Measurements from ENCODE around the gene OR2G3.

Gene OR2G3

DNA sequence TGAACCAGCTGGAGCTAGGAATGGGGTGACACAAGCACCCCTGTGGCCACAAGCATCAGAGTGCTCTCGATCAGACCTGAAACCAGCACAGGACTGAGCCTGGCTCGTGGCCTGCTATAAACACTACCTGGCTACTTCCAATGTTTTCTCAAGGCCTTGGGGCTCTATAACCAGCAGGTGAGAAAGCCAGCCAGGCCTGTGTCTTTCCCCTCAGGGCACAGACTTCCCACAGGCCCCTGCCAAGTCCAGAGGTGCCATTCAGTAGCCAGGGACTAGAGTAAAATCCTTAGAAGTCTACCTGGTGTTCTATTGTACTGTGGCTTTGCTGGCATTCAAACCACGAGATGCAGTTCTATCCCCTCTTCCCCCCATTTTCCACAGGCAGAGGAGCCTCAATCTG, 22.6 kb downstream of the OR2G3 start:
- DNase-seq (ENCODE audit: low read depth, low spot score): no peak
- Histone ChIP-seq H3K9me3 (ENCODE audit: control insufficient read depth, insufficient read depth, low read length) (no peaks in the 10 kb centered on the region), H3K27ac (ENCODE audit: low read length) (no peak overlapping the region), H3K27me3 (ENCODE audit: control insufficient read depth, insufficient read depth, low read length) (no peaks in the 10 kb centered on the region), H3K4me1 (ENCODE audit: control insufficient read depth, insufficient read depth, low read length) (no peaks in the 10 kb centered on the region), H3K36me3 (ENCODE audit: control insufficient read depth, insufficient read depth, low read length) (no peaks in the 10 kb centered on the region), H3K4me3 (ENCODE audit: low read length) (no peak overlapping the region)
- no CpG with 5 or more reads among the region's 3 CpGs for WGBS (ENCODE audit: insufficient coverage, insufficient read length)

GRCh38 chr1:247638011-247638410, 32.6 kb downstream of the OR2G3 start:
- H3K9me3 ChIP-seq (ENCODE audit: control insufficient read depth, insufficient read depth, low read length): no peaks in the 10 kb centered on the region
- no peak for DNase-seq (ENCODE audit: low read depth, low spot score)
- H3K27me3 ChIP-seq (ENCODE audit: control insufficient read depth, insufficient read depth, low read length): no peaks in the 10 kb centered on the region
- no peaks in the 10 kb centered on the region for H3K4me1 ChIP-seq (ENCODE audit: control insufficient read depth, insufficient read depth, low read length)
- no peak overlapping the region for H3K27ac ChIP-seq (ENCODE audit: low read length)
- H3K36me3 ChIP-seq (ENCODE audit: control insufficient read depth, insufficient read depth, low read length): no peaks in the 10 kb centered on the region
- WGBS (ENCODE audit: insufficient coverage, insufficient read length): no CpG with 5 or more reads among the region's 4 CpGs
- H3K4me3 ChIP-seq (ENCODE audit: low read length): no peak overlapping the region

- Histone ChIP-seq H3K9me3 (ENCODE audit: control insufficient read depth, insufficient read depth, low read length) (no peaks in the 10 kb centered on the region), H3K4me3 (ENCODE audit: low read length) (no peak overlapping the region), H3K4me1 (ENCODE audit: control insufficient read depth, insufficient read depth, low read length) (no peaks in the 10 kb centered on the region), H3K27me3 (ENCODE audit: control insufficient read depth, insufficient read depth, low read length) (no peaks in the 10 kb centered on the region), H3K27ac (ENCODE audit: low read length) (no peak overlapping the region), H3K36me3 (ENCODE audit: control insufficient read depth, insufficient read depth, low read length) (no peaks in the 10 kb centered on the region)
- DNase-seq (ENCODE audit: low read depth, low spot score): no peak
- WGBS (ENCODE audit: insufficient coverage, insufficient read length): no CpG with 5 or more reads among the region's 6 CpGs
These were observed 33.4 kb downstream of the OR2G3 start for GRCh38 chr1:247638781-247639180.

- Histone ChIP-seq H3K4me1 (ENCODE audit: control insufficient read depth, insufficient read depth, low read length) (no peaks in the 10 kb centered on the region), H3K27me3 (ENCODE audit: control insufficient read depth, insufficient read depth, low read length) (no peaks in the 10 kb centered on the region), H3K27ac (ENCODE audit: low read length) (no peak overlapping the region), H3K9me3 (ENCODE audit: control insufficient read depth, insufficient read depth, low read length) (no peaks in the 10 kb centered on the region), H3K4me3 (ENCODE audit: low read length) (no peak overlapping the region; the same call in 1 of the 2 replicates), H3K36me3 (ENCODE audit: control insufficient read depth, insufficient read depth, low read length) (no peaks in the 10 kb centered on the region)
- no peak for DNase-seq (ENCODE audit: low read depth, low spot score)
- WGBS (ENCODE audit: insufficient coverage, insufficient read length): no CpG with 5 or more reads among the region's 55 CpGs
These were observed 34.1 kb downstream of the OR2G3 start for GRCh38 chr1:247639381-247639981.

- no peaks in the 10 kb centered on the region; the same call in 1 of the 2 replicates for H3K4me1 ChIP-seq (ENCODE audit: control insufficient read depth, insufficient read depth, low read length)
- no peaks in the 10 kb centered on the region for H3K27me3 ChIP-seq (ENCODE audit: control insufficient read depth, insufficient read depth, low read length)
- no peak overlapping the region for H3K27ac ChIP-seq (ENCODE audit: low read length)
- H3K9me3 ChIP-seq (ENCODE audit: control insufficient read depth, insufficient read depth, low read length): no peaks in the 10 kb centered on the region
- H3K36me3 ChIP-seq (ENCODE audit: control insufficient read depth, insufficient read depth, low read length): no peaks in the 10 kb centered on the region
- DNase-seq (ENCODE audit: low read depth, low spot score): no peak
- WGBS (ENCODE audit: insufficient coverage, insufficient read length): no CpG with 5 or more reads among the region's 5 CpGs
- H3K4me3 ChIP-seq (ENCODE audit: low read length): no peak overlapping the region
These were observed 37.4 kb downstream of the OR2G3 start for GRCh38 chr1:247642742-247643141.

GRCh38 chr1:247646867-247647266, 41.5 kb downstream of the OR2G3 start:
- no CpG with 5 or more reads among the region's 4 CpGs for WGBS (ENCODE audit: insufficient coverage, insufficient read length)
- Histone ChIP-seq H3K36me3 (ENCODE audit: control insufficient read depth, insufficient read depth, low read length) (no peaks in the 10 kb centered on the region), H3K9me3 (ENCODE audit: control insufficient read depth, insufficient read depth, low read length) (no peaks in the 10 kb centered on the region), H3K27ac (ENCODE audit: low read length) (no peak overlapping the region), H3K4me1 (ENCODE audit: control insufficient read depth, insufficient read depth, low read length) (no peaks in the 10 kb centered on the region; the same call in 1 of the 2 replicates), H3K4me3 (ENCODE audit: low read length) (no peak overlapping the region), H3K27me3 (ENCODE audit: control insufficient read depth, insufficient read depth, low read length) (no peaks in the 10 kb centered on the region)
- DNase-seq (ENCODE audit: low read depth, low spot score): no peak

- H3K4me3 ChIP-seq (ENCODE audit: low read length): no peak overlapping the region
- no peak overlapping the region for H3K27ac ChIP-seq (ENCODE audit: low read length)
- H3K36me3 ChIP-seq (ENCODE audit: control insufficient read depth, insufficient read depth, low read length): no peaks in the 10 kb centered on the region
- H3K9me3 ChIP-seq (ENCODE audit: control insufficient read depth, insufficient read depth, low read length): no peaks in the 10 kb centered on the region
- no peaks in the 10 kb centered on the region; the same call in 1 of the 2 replicates for H3K4me1 ChIP-seq (ENCODE audit: control insufficient read depth, insufficient read depth, low read length)
- no CpG with 5 or more reads among the region's 2 CpGs for WGBS (ENCODE audit: insufficient coverage, insufficient read length)
- no peaks in the 10 kb centered on the region for H3K27me3 ChIP-seq (ENCODE audit: control insufficient read depth, insufficient read depth, low read length)
- peak; percentile 47 for DNase-seq (ENCODE audit: low read depth, low spot score)
These were observed 42.5 kb downstream of the OR2G3 start for GRCh38 chr1:247647864-247648263.

DNA sequence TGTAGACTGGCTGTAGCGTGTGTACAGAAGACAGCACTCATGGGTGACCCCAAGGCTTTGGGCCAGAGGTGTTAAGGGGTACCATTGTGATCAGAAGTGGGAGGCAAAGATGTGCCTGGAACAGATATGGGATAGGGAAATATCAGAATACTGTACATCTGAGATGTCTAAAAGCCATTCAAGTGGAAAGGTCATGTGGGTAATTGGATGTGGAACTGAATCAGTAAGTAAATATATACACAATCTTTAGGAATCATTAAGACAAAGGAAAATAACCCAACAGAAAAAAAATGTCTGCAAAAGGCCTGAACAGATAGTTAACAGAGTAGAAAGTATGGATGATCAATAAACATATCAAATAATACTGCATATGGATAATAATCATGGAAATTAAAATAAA, 47.7 kb downstream of the OR2G3 start:
- WGBS (ENCODE audit: insufficient coverage, insufficient read length): no CpG with 5 or more reads among the region's 1 CpG
- Histone ChIP-seq H3K4me1 (ENCODE audit: control insufficient read depth, insufficient read depth, low read length) (no peaks in the 10 kb centered on the region), H3K9me3 (ENCODE audit: control insufficient read depth, insufficient read depth, low read length) (no peaks in the 10 kb centered on the region), H3K36me3 (ENCODE audit: control insufficient read depth, insufficient read depth, low read length) (no peaks in the 10 kb centered on the region), H3K27me3 (ENCODE audit: control insufficient read depth, insufficient read depth, low read length) (no peaks in the 10 kb centered on the region), H3K27ac (ENCODE audit: low read length) (no peak overlapping the region), H3K4me3 (ENCODE audit: low read length) (no peak overlapping the region)
- DNase-seq (ENCODE audit: low read depth, low spot score): no peak

Data from iPS DF 6.9 (cell line).